ENCODE measurements around the gene DPP6. TPM values are rescaled to one million over a fixed set of nuclear protein-coding genes. Genes with fewer than 3 reads are reported as not detected.

Gene DPP6
- total RNA-seq, 1 donor from 2014 or later: not detected

GRCh38 chr7:154640266-154640865, 588.2 kb downstream of the DPP6 start:
- no peaks in the 10 kb centered on the region for H3K4me1 Mint-ChIP-seq
- CTCF ChIA-PET: no interaction called here

GRCh38 chr7:154640917-154641316, 588.7 kb downstream of the DPP6 start:
- ATAC-seq (ENCODE audit: low read depth) (no peak), DNase-seq (no peak)
- intact Hi-C loops (cut with micrococcal nuclease): no loop called here
- Mint-ChIP-seq H3K9me3 (peaks cover 7% of the 10 kb centered on the region), H3K27me3 (no peaks in the 10 kb centered on the region), H3K4me3 (no peak overlapping the region), H3K4me1 (no peaks in the 10 kb centered on the region), H3K27ac (no peak overlapping the region), H3K36me3 (ENCODE audit: low read depth) (no peaks in the 10 kb centered on the region)
- TF ChIP-seq CTCF (IDR thresholded peaks at IDR 0.05): no peak
- ChIA-PET POLR2A (no interaction called here), CTCF (no interaction called here)

More at GRCh38 chr7:154640266-154640865, 588.2 kb downstream of the DPP6 start:
- Mint-ChIP-seq H3K36me3 (ENCODE audit: low read depth) (no peaks in the 10 kb centered on the region), H3K27me3 (no peaks in the 10 kb centered on the region), H3K9me3 (peaks cover 5% of the 10 kb centered on the region), H3K27ac (no peak overlapping the region), H3K4me3 (no peak overlapping the region)
- DNase-seq: no peak
- ATAC-seq (ENCODE audit: low read depth): no peak
- POLR2A ChIA-PET: no interaction called here
- intact Hi-C loops (cut with micrococcal nuclease): no loop called here
- TF ChIP-seq CTCF (IDR thresholded peaks at IDR 0.05): no peak

- TF ChIP-seq CTCF (IDR thresholded peaks at IDR 0.05): no peak
- Mint-ChIP-seq H3K27me3 (no peaks in the 10 kb centered on the region), H3K27ac (no peak overlapping the region), H3K9me3 (peaks cover 3% of the 10 kb centered on the region), H3K36me3 (ENCODE audit: low read depth) (no peaks in the 10 kb centered on the region), H3K4me3 (no peak overlapping the region), H3K4me1 (no peaks in the 10 kb centered on the region)
- intact Hi-C loops (cut with micrococcal nuclease): no loop called here
- ChIA-PET CTCF (no interaction called here), POLR2A (no interaction called here)
- DNase-seq (no peak), ATAC-seq (ENCODE audit: low read depth) (no peak)
Measured at GRCh38 chr7:154644366-154644765, 592.2 kb downstream of the DPP6 start.

GRCh38 chr7:154646126-154647013, 594.2 kb downstream of the DPP6 start:
- Mint-ChIP-seq H3K27ac (no peak overlapping the region), H3K4me3 (no peak overlapping the region)

More at GRCh38 chr7:154646126-154647013, 594.2 kb downstream of the DPP6 start:
- DNase-seq (no peak), ATAC-seq (ENCODE audit: low read depth) (no peak)
- H3K36me3 Mint-ChIP-seq (ENCODE audit: low read depth): no peaks in the 10 kb centered on the region
- H3K27me3 Mint-ChIP-seq: no peaks in the 10 kb centered on the region
- CTCF ChIA-PET: no interaction called here
- peaks cover 7% of the 10 kb centered on the region for H3K9me3 Mint-ChIP-seq
- intact Hi-C loops (cut with micrococcal nuclease): no loop called here
- POLR2A ChIA-PET: no interaction called here
- no peak for TF ChIP-seq CTCF (IDR thresholded peaks at IDR 0.05)
- H3K4me1 Mint-ChIP-seq: no peaks in the 10 kb centered on the region

All from activated B cell treated with CpG ODN at 0.5 μM for 24 hours (primary cell).